ENCODE results near the gene HSD17B3.
"Not testable (repeated sequence)": the region's sequence is repeated elsewhere in the genome, so short reads cannot be mapped to it uniquely, and the experiment has no call there.

The HSD17B3 gene

DNA sequence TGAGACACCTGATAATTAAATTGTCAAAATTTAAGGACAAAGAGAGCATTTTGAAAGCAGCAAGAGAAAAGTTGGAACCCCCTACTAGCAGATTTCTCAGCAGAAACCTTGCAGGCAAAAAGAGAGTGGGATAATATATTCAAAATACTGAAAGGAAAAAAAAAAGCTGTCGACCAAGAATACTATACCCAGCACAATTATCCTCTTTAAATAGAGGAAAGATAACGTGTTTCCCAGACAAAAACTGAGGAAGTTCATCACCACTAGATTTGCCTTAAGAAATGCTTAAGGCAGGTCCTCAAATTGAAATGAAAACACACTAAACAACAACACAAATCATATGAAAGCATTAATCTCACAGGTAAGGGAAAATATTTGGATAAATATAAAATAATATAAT lies 27.0 kb downstream of the HSD17B3 start:
- Mint-ChIP-seq H3K27ac (no peak overlapping the region), H3K4me3 (no peak overlapping the region), H3K36me3 (ENCODE audit: low read depth) (peaks cover 11% of the 10 kb centered on the region), H3K4me1 (no peaks in the 10 kb centered on the region), H3K9me3 (peaks cover 32% of the 10 kb centered on the region), H3K27me3 (peaks cover 4% of the 10 kb centered on the region)
- DNase-seq (no peak), ATAC-seq (no peak)

DNA sequence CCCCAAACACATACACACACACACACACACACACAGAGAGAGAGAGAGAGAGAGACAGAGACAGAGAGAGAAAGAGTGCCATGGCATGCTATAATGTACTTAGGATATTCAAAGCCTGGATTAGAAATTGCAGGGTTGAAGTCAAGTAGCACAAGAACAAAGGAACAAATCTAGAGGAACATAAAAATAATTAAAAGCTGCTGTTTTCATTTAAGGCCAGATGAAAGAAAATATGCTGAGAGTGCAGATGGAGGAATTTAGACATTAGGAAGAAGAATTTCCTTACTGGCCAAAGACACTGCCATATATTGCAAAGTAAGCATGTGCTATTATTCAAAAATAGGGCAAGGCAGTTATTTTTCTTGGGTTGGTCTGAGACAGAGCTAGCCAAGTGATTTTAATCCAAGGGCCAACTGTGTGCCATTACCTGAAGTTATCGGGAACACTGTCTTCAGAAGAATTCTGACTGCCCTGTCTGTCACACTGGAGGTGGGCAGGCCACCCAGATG lies 31.7 kb downstream of the HSD17B3 start:
- H3K27me3 Mint-ChIP-seq = peaks cover 6% of the 10 kb centered on the region
- H3K9me3 Mint-ChIP-seq = peaks cover 21% of the 10 kb centered on the region
- ATAC-seq (no peak), DNase-seq (no peak)
- peaks cover 11% of the 10 kb centered on the region for H3K36me3 Mint-ChIP-seq (ENCODE audit: low read depth)
- H3K4me1 Mint-ChIP-seq = no peaks in the 10 kb centered on the region
- no peak overlapping the region for H3K27ac Mint-ChIP-seq
- H3K4me3 Mint-ChIP-seq = no peak overlapping the region

DNA sequence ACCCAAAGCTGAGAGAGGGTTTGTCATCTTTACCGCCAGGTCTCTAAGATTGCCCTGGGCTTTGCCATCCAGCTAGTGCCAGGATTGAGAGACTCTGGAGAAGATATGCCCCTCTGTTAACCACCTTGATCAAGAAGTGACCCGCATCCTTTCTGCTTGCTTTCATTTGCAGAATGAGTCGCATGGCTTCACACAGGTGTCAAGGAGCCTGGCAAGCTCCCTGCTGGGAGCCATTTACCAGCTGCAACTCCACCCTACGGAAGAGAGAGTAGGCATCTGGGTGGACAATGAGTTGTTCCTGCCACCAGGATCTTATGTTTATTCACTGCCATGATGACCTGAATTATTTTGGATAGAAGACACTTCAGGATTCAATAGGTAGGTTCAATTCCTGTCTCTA lies 43.0 kb downstream of the HSD17B3 start:
- H3K27ac Mint-ChIP-seq = no peak overlapping the region
- no peaks in the 10 kb centered on the region for H3K36me3 Mint-ChIP-seq (ENCODE audit: low read depth)
- no peak for ATAC-seq
- H3K4me3 Mint-ChIP-seq = no peak overlapping the region
- H3K9me3 Mint-ChIP-seq = no peaks in the 10 kb centered on the region
- peaks cover 8% of the 10 kb centered on the region for H3K4me1 Mint-ChIP-seq
- no peak for DNase-seq
- H3K27me3 Mint-ChIP-seq = peaks cover 38% of the 10 kb centered on the region

DNA sequence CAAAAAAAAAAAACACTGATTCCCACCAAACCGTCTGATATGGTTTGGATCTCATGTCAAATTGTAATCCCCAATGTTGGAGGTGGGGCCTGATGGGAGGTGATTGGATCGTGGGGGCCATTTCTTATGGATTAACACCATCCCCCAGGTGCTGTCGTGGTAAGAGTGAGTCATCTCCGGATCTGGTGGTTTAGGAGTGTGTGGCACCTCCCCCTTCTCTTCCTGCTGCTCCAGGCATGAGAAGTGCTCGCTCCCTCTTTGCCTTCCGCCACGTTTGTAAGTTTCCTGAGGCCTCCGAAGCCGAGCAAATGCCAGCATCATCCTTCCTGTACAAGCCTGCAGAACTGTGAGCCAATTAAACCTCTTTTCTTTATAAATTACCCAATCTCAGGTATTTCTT lies 45.2 kb downstream of the HSD17B3 start:
- no peak for ATAC-seq
- no peak overlapping the region for H3K27ac Mint-ChIP-seq
- peaks cover 13% of the 10 kb centered on the region for H3K4me1 Mint-ChIP-seq
- no peak for DNase-seq
- no peaks in the 10 kb centered on the region for H3K36me3 Mint-ChIP-seq (ENCODE audit: low read depth)
- H3K4me3 Mint-ChIP-seq = no peak overlapping the region
- no peaks in the 10 kb centered on the region for H3K9me3 Mint-ChIP-seq
- peaks cover 46% of the 10 kb centered on the region for H3K27me3 Mint-ChIP-seq

DNA sequence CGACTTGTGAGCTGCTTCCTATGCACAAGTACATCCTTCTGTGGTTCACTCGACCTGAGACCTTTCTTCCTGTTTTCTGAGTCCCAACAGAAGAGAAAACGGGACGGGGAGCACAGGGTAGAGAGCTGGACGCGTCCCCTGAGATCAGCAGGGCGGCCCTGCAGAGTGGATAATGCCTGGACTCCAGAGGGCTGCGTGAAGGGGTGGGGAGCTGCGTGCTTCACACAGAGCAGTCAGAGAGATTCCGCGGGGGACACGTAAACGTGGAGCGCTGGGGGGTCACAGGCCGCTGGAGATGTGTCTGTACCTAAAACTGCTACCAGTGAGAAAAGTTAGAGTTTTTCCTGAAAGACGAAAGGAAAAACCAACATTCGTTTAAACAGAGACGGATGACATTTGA lies 46.3 kb downstream of the HSD17B3 start:
- Mint-ChIP-seq H3K4me1 (peaks cover 13% of the 10 kb centered on the region), H3K27me3 (peaks cover 51% of the 10 kb centered on the region), H3K4me3 (no peak overlapping the region), H3K9me3 (no peaks in the 10 kb centered on the region), H3K36me3 (ENCODE audit: low read depth) (no peaks in the 10 kb centered on the region), H3K27ac (no peak overlapping the region)
- DNase-seq = no peak
- no peak for ATAC-seq

DNA sequence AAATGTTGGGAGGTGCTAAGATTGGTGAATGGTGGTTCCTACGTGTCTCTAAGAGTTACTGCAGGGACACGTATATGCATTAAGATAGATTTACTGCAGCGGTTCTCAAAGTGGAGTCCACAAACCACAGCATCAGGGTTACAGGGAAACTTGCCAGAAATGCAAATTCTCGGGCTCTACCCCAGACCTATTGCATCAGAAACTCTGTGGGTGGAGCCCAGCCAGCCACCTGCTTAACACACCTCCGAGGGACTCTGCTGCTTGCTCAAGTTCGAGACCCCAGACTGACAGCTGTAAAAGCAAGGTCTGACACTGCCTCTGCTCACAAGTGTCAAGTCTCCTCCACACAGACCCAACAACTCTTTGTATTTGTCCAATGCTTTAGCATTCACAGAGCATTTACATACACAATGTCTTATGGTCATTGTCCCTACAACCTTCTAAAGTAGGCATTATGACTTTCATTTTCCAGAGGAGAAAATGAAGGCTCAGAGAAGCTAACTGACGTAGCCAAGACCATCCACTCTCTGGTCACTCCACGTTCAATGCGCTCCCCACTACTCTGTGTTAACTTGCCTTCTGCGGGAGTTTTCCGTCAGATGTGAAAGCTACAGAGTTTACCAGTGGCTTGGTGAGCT lies 48.8 kb downstream of the HSD17B3 start:
- no peaks in the 10 kb centered on the region for H3K9me3 Mint-ChIP-seq
- peaks cover 57% of the 10 kb centered on the region for H3K27me3 Mint-ChIP-seq

DNA sequence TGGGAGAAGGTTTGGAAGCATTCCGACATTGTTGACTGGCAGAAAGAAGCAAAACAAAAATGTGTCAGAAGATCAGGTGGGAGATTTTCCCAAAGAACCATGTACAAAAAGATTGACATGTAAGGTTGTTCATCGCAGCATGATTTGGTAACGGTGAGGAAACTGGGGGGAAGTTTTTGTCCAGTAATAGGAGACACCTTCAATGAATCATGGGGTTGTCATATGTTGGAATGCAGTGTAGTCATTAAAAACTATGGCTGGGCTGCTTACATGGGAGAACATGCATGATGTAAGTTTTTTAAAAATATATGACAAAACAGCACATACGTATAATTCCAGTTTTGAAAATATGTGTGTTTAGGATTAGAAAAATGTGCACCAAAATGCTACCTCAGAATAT lies 50.5 kb downstream of the HSD17B3 start:
- no peak overlapping the region for H3K27ac Mint-ChIP-seq
- H3K4me3 Mint-ChIP-seq = no peak overlapping the region
- ATAC-seq = no peak
- H3K27me3 Mint-ChIP-seq = peaks cover 58% of the 10 kb centered on the region
- peaks cover 8% of the 10 kb centered on the region for H3K4me1 Mint-ChIP-seq
- no peak for DNase-seq
- no peaks in the 10 kb centered on the region for H3K36me3 Mint-ChIP-seq (ENCODE audit: low read depth)
- H3K9me3 Mint-ChIP-seq = no peaks in the 10 kb centered on the region

More for the DNA sequence above, 48.8 kb downstream of the HSD17B3 start:
- DNase-seq (no peak), ATAC-seq (peak; percentile 14)
- Mint-ChIP-seq H3K36me3 (ENCODE audit: low read depth) (no peaks in the 10 kb centered on the region), H3K4me1 (peaks cover 13% of the 10 kb centered on the region), H3K4me3 (no peak overlapping the region), H3K27ac (no peak overlapping the region)

DNA sequence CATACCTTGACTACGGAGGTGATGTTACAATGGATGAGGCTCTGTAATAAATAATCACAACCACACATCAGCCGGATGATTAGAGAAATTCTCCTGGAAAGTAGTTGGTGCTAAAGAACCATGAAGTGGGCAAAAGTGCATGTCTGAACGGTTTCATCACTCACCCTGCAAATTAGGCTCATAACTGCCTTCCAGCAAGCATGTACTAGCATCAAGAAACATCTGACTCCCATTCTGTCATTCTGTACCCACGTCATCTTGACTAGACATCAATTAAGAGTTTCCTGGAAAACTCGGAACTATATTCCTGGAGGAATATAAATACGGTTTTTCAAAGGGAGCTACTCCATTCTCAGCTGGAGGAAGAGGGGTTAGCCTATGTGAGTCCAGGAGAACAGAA lies 52.2 kb downstream of the HSD17B3 start:
- H3K27ac Mint-ChIP-seq = no peak overlapping the region
- peaks cover 57% of the 10 kb centered on the region for H3K27me3 Mint-ChIP-seq
- H3K9me3 Mint-ChIP-seq = no peaks in the 10 kb centered on the region
- no peaks in the 10 kb centered on the region for H3K36me3 Mint-ChIP-seq (ENCODE audit: low read depth)
- no peak overlapping the region for H3K4me3 Mint-ChIP-seq
- no peak for DNase-seq
- no peak for ATAC-seq
- peaks cover 5% of the 10 kb centered on the region for H3K4me1 Mint-ChIP-seq

DNA sequence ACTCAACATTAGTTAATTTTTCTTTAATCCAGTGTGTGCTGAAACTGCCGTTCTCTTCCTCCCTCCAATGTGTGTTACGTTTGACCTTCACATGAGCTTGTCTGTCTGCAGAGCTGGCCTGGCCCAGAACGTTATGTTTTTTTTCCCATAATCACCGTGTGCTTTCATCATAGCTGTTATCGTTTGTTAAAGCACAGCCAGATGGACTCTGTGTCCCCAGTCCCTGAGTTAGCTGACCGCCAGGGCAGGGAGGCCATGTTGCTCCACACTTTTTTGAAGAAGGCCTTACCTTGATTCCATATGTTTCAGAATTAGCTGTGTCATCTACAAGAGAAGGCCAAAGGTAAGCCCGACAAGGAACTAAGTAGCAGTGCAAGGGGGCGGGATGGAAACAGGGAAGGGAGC lies 55.7 kb downstream of the HSD17B3 start:
- Mint-ChIP-seq H3K4me3 (no peak overlapping the region), H3K27me3 (peaks cover 69% of the 10 kb centered on the region), H3K9me3 (no peaks in the 10 kb centered on the region), H3K27ac (no peak overlapping the region), H3K4me1 (peaks cover 8% of the 10 kb centered on the region), H3K36me3 (ENCODE audit: low read depth) (peaks cover 1% of the 10 kb centered on the region)
- ATAC-seq = no peak
- no peak for DNase-seq

DNA sequence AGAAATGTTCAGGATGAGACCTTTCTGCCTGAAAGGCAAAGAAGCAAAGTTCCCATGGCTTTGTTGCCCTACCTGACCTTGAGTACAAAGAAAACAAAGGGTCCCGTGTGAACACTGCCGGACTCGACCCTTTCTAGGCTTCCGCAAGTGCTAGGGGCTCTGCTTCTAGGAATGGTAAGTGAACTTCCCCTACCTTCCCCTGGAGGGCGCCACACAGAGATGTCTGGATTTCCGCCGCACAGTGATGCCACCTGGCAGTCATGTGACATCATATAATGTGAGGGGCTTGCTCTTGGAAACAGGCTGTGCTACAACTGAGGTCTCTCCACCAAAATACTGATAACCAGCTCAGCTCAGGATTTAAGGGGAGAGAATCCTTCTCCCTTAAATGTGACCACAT lies 56.6 kb downstream of the HSD17B3 start:
- Mint-ChIP-seq H3K36me3 (ENCODE audit: low read depth) (peaks cover 1% of the 10 kb centered on the region), H3K27me3 (peaks cover 71% of the 10 kb centered on the region), H3K4me1 (peaks cover 16% of the 10 kb centered on the region), H3K9me3 (no peaks in the 10 kb centered on the region), H3K27ac (no peak overlapping the region), H3K4me3 (no peak overlapping the region)
- DNase-seq (peak; percentile 20), ATAC-seq (no peak)

DNA sequence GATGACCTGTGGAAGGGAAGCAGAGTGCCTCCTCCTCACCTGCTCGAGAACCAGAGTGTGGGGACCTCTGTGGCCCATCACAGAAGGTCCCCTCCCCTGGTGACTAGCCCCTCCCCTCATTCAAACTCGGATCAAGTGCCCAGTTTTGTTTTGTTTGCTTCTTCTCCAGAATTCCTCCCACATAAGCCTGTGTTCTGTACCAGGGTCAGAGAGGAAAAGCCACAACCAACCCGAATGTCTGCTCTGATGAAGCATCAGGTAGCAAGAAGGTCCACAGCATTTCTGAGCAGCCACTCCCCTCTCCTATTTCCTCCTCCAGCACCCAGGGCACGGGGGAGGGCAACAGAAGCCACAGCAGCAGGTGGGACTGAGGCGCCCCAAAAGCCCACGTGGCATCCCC lies 58.2 kb downstream of the HSD17B3 start:
- H3K27me3 Mint-ChIP-seq = peaks cover 74% of the 10 kb centered on the region
- H3K27ac Mint-ChIP-seq = no peak overlapping the region
- DNase-seq = no peak
- no peak for ATAC-seq
- H3K4me1 Mint-ChIP-seq = peaks cover 17% of the 10 kb centered on the region
- no peaks in the 10 kb centered on the region for H3K9me3 Mint-ChIP-seq
- no peak overlapping the region for H3K4me3 Mint-ChIP-seq
- H3K36me3 Mint-ChIP-seq (ENCODE audit: low read depth) = peaks cover 1% of the 10 kb centered on the region

DNA sequence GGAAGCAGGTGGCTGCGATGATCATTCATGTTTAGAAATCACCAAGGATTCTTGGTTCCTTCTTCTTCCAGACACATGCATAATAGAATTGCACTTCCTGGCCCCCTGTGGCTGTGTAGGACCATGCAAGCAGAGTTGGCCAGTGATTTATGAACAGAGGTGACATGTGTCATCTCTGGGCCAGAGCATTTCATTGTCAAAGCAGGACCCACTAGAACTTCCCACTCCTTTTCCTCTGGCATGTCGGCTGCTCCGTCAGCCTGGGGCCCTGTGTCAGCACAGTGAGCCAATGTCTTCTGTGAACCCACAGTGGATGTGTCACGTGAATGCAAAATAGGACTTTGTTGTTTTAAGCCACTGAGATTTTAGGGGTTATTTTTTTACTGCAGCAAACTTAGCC lies 59.2 kb downstream of the HSD17B3 start:
- Mint-ChIP-seq H3K27ac (no peak overlapping the region), H3K4me3 (no peak overlapping the region), H3K36me3 (ENCODE audit: low read depth) (peaks cover 1% of the 10 kb centered on the region), H3K4me1 (peaks cover 17% of the 10 kb centered on the region), H3K27me3 (peaks cover 76% of the 10 kb centered on the region), H3K9me3 (no peaks in the 10 kb centered on the region)
- no peak for ATAC-seq
- no peak for DNase-seq

DNA sequence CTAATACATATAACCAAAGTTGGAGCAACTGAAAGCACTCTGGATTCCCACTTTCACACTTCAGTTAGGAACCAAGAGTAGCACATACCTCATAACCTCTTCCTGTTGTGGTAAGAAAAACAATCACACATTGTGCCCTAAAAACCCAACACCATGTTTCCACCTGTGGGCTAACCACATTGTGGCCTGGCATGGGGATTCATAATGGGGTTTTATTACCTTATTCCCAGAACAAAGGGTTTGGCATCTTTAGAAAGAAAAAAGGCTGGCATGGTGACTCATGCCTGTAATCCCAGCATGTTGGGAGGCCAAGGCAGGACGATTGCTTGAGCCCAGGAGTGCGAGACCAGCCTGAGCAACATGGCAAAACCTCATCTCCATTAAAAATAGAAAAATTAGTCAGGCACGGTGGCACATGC lies 60.6 kb downstream of the HSD17B3 start:
- Mint-ChIP-seq H3K4me3 (peak overlapping the region; percentile 60), H3K9me3 (no peaks in the 10 kb centered on the region), H3K27ac (peak overlapping the region; percentile 97), H3K27me3 (peaks cover 82% of the 10 kb centered on the region), H3K36me3 (ENCODE audit: low read depth) (peaks cover 1% of the 10 kb centered on the region), H3K4me1 (peaks cover 17% of the 10 kb centered on the region)
- peak; percentile 83 for ATAC-seq
- DNase-seq = peak; percentile 77

DNA sequence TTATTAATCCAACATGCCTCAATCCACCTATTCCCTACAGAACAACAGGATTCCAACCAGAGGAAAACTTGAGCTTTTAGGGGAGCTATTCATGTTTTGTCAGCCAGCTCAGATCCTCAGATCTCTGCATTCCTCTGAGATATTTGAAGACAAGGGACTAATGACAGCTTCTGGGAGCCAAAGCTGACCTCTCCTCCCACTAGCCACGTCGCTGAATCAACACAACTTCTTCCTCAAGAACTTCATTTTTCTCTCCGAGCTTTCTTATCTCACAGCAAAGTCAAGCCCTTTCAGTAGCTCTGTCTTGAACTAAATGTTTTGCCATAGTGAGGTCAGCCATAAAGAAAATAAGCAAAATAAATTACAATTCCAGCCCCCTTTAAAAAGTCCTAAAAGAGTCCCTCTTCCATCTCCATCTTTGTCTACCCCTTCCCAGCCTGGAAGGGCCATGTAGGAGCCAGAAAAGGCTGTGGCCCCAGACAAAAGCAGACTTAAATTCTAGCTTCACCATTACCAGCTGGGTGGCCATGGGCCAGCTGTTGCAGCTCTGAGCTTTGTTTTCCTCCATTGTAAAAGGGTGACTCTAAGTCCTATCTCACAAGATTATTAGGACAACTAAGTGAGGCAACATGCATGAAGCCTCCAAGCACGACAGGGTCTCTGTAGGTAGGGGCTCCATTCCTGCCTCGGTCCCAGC lies 65.0 kb downstream of the HSD17B3 start:
- Mint-ChIP-seq H3K27me3 (peaks cover 79% of the 10 kb centered on the region), H3K4me1 (peaks cover 15% of the 10 kb centered on the region), H3K36me3 (ENCODE audit: low read depth) (peaks cover 1% of the 10 kb centered on the region), H3K9me3 (no peaks in the 10 kb centered on the region), H3K27ac (no peak overlapping the region), H3K4me3 (no peak overlapping the region)
- ATAC-seq = no peak
- DNase-seq = no peak

DNA sequence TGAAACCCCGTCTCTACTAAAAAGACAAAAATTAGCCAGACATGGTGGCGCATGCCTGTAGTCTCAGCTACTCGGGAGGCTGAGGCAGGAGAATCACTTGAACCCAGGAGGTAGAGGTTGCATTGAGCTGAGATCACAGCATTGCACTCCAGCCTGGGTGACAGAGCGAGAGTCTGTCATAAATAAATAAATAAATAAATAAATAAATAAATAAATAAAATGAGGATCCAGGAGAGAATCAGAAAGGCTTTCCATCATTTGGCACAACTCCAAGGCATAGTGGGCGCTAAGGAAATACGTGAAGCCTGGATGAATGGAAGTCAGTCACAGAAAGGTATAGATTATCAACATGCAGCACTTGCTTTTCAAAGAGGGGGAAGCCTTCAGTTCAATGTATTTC lies 65.6 kb downstream of the HSD17B3 start:
- not testable (repeated sequence) for H3K36me3 Mint-ChIP-seq (ENCODE audit: low read depth); H3K4me3 Mint-ChIP-seq; DNase-seq; H3K27ac Mint-ChIP-seq; ATAC-seq; H3K9me3 Mint-ChIP-seq
- Mint-ChIP-seq H3K27me3 (peaks cover 76% of the 10 kb centered on the region), H3K4me1 (peaks cover 10% of the 10 kb centered on the region)
